NB4 (cell line): ENCODE data around the gene OR7C1.

ENCODE experiments used
- DNase-seq: peaks from one replicate; pipeline ENCODE4 v3.0.0; 2010; ENCODE audit warnings: low read depth
- H3K4me3 ChIP-seq: one replicate; pipeline ENCODE4 v1.5.1; 2011; ENCODE audit warnings: mild to moderate bottlenecking, low read depth, low read length, moderate library complexity
- MYC ChIP-seq: IDR thresholded peaks from 2 replicates; pipeline ENCODE4 v1.6.1; 2011; ENCODE audit warnings: low read depth, low read length
- POLR2A ChIP-seq: IDR thresholded peaks from 2 replicates; pipeline ENCODE4 v1.6.1; 2011; ENCODE audit warnings: mild to moderate bottlenecking; ENCODE audit not compliant: insufficient read length; ENCODE audit errors: extremely low read depth
- TF ChIP-seq, protein P1 (sequence below): IDR thresholded peaks from one replicate; pipeline ENCODE4 v1.5.1; 2012; ENCODE audit warnings: low read depth, low read length
- TF ChIP-seq, protein P2 (sequence below): IDR thresholded peaks from 2 replicates; pipeline ENCODE4 v1.6.1; 2011; ENCODE audit warnings: low read depth, low read length

The OR7C1 gene

DNA sequence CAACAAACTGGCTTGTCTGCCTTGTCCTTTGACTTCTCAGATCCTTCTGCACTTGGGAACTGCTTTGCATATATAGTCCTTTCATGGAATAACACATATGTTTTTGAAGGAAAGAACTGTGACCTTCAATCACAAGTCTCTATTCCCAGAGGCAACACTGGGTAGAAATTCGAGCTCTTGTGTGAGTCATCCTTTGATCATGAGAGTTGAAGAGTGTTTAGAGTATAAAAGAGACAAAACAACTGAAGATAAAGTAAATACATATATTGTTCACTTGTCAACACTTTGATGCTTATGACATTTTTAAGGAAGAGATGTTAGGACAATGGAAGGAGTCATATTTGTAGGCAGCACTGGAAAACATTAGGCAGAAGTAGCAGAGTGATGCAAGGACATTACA, 5.2 kb upstream of the OR7C1 start:
- TF ChIP-seq, protein P1, sequence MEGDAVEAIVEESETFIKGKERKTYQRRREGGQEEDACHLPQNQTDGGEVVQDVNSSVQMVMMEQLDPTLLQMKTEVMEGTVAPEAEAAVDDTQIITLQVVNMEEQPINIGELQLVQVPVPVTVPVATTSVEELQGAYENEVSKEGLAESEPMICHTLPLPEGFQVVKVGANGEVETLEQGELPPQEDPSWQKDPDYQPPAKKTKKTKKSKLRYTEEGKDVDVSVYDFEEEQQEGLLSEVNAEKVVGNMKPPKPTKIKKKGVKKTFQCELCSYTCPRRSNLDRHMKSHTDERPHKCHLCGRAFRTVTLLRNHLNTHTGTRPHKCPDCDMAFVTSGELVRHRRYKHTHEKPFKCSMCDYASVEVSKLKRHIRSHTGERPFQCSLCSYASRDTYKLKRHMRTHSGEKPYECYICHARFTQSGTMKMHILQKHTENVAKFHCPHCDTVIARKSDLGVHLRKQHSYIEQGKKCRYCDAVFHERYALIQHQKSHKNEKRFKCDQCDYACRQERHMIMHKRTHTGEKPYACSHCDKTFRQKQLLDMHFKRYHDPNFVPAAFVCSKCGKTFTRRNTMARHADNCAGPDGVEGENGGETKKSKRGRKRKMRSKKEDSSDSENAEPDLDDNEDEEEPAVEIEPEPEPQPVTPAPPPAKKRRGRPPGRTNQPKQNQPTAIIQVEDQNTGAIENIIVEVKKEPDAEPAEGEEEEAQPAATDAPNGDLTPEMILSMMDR: no peak
- TF ChIP-seq, protein P2, sequence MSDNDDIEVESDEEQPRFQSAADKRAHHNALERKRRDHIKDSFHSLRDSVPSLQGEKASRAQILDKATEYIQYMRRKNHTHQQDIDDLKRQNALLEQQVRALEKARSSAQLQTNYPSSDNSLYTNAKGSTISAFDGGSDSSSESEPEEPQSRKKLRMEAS: no peak
- TF ChIP-seq POLR2A (no peak), MYC (no peak)
- DNase-seq: no peak
- H3K4me3 ChIP-seq: no peak overlapping the region

DNA sequence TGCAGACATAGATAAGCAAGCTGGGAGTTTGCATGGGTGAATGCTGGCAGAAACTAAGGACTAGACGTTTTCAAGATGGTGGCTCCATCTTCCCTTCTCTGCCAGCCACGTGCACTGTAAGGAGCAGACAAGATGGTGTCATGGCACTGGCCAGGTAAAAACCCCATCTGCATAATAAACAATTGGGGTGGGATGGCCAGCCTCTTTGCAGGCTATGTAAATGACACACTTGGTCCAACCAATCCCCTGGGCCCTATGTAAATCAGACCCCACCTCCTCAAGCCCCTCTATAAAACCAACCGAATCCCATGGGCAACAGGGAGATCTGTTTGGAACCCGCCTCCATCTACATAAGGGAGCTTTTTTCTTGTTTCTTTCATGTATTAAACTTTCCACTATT, 2.4 kb upstream of the OR7C1 start:
- no peak overlapping the region for H3K4me3 ChIP-seq
- no peak for DNase-seq
- TF ChIP-seq MYC: no peak
- TF ChIP-seq, protein P2: no peak
- TF ChIP-seq POLR2A: no peak
- TF ChIP-seq, protein P1: no peak

DNA sequence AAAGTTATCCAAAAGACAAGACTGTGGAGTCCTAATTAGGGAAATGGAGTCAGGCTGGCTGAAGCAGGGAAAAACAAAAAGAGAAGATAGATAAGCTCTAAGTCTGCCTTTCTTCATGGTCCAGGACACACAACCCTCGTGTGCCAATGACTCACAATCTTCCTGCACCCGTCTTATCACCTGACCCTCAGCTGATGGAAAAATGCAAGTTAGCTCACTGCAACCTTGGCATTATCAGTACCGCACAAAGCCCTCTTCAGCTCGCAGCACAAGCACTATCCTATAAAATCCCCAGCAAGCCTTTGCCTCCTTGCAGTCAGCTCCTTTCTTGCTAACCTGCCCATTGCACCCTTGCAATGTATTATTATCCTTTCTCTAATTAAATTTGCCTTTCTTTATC, 4.3 kb downstream of the OR7C1 start:
- TF ChIP-seq MYC: no peak
- TF ChIP-seq, protein P2: no peak
- H3K4me3 ChIP-seq: no peak overlapping the region
- no peak for DNase-seq

DNA sequence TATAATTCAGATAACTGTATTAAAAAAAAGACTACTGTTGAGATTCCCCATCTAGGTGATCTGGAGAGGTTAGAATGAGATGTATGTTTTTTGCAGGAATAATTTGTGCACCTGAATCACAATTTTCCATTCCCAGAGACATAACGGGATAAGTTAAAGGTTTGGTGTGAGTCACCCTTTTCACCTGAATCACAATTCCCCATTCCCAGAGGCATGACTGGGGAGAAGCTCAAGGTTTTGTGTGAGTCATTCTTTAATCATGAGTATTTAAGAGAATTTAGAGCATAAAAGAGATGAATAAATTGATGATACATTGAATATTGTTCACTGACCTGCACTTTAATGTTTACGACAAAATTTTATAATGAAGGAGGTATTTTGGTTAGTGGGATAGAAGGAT, 9.0 kb downstream of the OR7C1 start:
- H3K4me3 ChIP-seq: no peak overlapping the region
- TF ChIP-seq POLR2A: no peak
- TF ChIP-seq MYC: no peak
- TF ChIP-seq, protein P2: no peak
- TF ChIP-seq, protein P1: no peak
- no peak for DNase-seq

DNA sequence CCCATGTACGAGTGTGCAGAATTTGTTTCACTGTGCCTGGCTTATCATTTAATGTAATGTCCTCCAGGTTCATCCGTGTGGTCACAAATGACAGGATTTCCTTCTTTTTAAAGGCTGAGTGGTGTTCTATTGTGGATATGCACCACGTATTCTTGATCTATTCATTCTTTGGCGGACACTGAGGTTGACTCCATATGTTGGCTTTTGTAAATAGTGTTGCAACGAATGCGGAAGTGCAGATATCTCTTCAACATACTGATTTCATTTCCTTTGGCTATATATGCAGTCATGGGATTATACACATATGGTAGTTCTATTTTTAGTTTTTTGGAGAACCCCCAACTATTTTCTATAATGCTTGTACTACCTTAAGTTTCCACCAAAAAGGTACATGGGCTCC, 13.0 kb downstream of the OR7C1 start:
- no peak for TF ChIP-seq MYC
- DNase-seq: peak; percentile 69
- no peak overlapping the region for H3K4me3 ChIP-seq

DNA sequence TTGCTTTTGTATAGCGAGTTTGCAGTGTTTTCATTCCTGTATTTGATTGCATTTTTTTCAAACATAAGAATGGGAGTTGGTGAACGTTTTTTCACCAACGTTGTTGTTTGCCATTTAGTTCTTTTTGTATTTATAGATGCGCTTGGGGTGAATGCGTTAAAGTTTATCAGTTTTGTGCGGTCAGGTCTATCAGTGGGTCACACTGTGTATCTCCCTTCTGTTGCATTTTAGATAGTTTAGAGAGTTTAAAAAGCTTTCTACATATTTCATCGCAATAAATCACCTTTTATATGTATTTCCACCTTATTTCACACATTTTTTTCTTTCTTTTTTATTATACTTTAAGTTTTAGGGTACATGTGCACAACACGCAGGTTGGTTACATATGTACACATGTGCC, 16.4 kb downstream of the OR7C1 start:
- no peak overlapping the region for H3K4me3 ChIP-seq
- no peak for TF ChIP-seq POLR2A
- TF ChIP-seq, protein P1: no peak
- TF ChIP-seq MYC: no peak
- TF ChIP-seq, protein P2: no peak
- DNase-seq: no peak

DNA sequence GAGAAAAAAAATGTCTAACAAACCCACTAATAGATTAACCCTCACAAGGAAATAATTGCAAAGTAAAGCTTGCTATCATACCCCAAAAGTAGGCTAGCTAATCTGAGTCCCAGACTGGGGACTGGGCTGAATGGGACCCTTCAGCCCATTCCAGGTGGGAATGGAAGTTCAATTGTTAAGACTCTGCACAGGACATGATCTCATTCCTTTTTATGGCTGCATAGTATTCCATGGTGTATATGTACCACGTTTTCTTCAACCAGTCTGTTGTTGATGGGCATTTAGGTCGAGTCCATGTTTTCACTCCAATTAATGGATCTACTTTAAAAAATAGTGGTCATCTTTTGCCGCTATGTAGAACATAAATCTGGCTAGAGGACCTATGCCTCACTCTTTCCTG, 17.9 kb downstream of the OR7C1 start:
- no peak for DNase-seq
- TF ChIP-seq POLR2A (no peak), MYC (no peak)
- TF ChIP-seq, protein P2: no peak
- TF ChIP-seq, protein P1: no peak
- H3K4me3 ChIP-seq: no peak overlapping the region
